ENCODE results near the gene GCNT1. TPM values are rescaled to one million over a fixed set of nuclear protein-coding genes. Genes with fewer than 3 reads are reported as not detected.

GCNT1 gene
- total and polyA plus RNA-seq, 9 donors: 0.90 to 5.9 (median 3.0) TPM

GRCh38 chr9:76441551-76442322 is 17.2 kb upstream of the GCNT1 start:
- no peaks in the 10 kb centered on the region for H3K27me3 ChIP-seq
- no peaks in the 10 kb centered on the region for H3K36me3 ChIP-seq
- no peak for TF ChIP-seq POLR2A (IDR thresholded peaks at IDR 0.05)
- no peak for TF ChIP-seq CTCF (IDR thresholded peaks at IDR 0.05)
- no peak for TF ChIP-seq EP300 (IDR thresholded peaks at IDR 0.05)
- no peaks in the 10 kb centered on the region for H3K4me1 ChIP-seq (ENCODE audit: insufficient read depth)
- H3K4me3 ChIP-seq: no peak overlapping the region
- H3K27ac ChIP-seq: no peak overlapping the region
- WGBS, 3 donors: 88 to 90% (median 90%) methylated on average over 10 of the region's 10 CpGs
- intact Hi-C loops (cut with DNase I): loop anchor here in 2 of 4 donors (10.0 kb wide), 1 partner anchor 263 kb away; no protein-coding TSS in a partner anchor
- DNase-seq: no peak
- H3K9me3 ChIP-seq: peaks cover 0 to 3% of the 10 kb centered on the region in 2 donors

GRCh38 chr9:76443887-76444286 is 15.1 kb upstream of the GCNT1 start:
- 76 to 82% (median 76%) methylated on average over 3 of the region's 3 CpGs for WGBS, 3 donors
- Histone ChIP-seq H3K4me1 (ENCODE audit: insufficient read depth) (no peaks in the 10 kb centered on the region), H3K27ac (no peak overlapping the region), H3K36me3 (no peaks in the 10 kb centered on the region), H3K9me3 (peaks cover 0 to 3% of the 10 kb centered on the region in 2 donors), H3K27me3 (no peaks in the 10 kb centered on the region), H3K4me3 (no peak overlapping the region)
- intact Hi-C loops (cut with DNase I): loop anchor here in 2 of 4 donors (10.0 kb wide), 1 partner anchor 261 kb away; no protein-coding TSS in a partner anchor
- no peak for DNase-seq
- no peak for TF ChIP-seq EP300 (IDR thresholded peaks at IDR 0.05)
- no peak for TF ChIP-seq POLR2A (IDR thresholded peaks at IDR 0.05)
- TF ChIP-seq CTCF (IDR thresholded peaks at IDR 0.05): no peak

- Histone ChIP-seq H3K27me3 (no peaks in the 10 kb centered on the region), H3K4me3 (no peak overlapping the region), H3K4me1 (ENCODE audit: insufficient read depth) (no peaks in the 10 kb centered on the region), H3K9me3 (peaks cover 0 to 3% of the 10 kb centered on the region in 2 donors), H3K36me3 (no peaks in the 10 kb centered on the region), H3K27ac (no peak overlapping the region)
- TF ChIP-seq POLR2A (IDR thresholded peaks at IDR 0.05) (no peak), EP300 (IDR thresholded peaks at IDR 0.05) (no peak)
- intact Hi-C loops (cut with DNase I): loop anchor here in 2 of 4 donors (10.0 kb wide), 1 partner anchor 260 kb away; no protein-coding TSS in a partner anchor
- no peak for DNase-seq
- WGBS, 3 donors: 72 to 74% (median 73%) methylated on average over 5 of the region's 5 CpGs
These were observed 14.6 kb upstream of the GCNT1 start for GRCh38 chr9:76444322-76444929.

GRCh38 chr9:76445976-76446375 is 13.0 kb upstream of the GCNT1 start:
- no peaks in the 10 kb centered on the region for H3K36me3 ChIP-seq
- H3K27ac ChIP-seq: no peak overlapping the region
- peaks cover 0 to 3% of the 10 kb centered on the region in 2 donors for H3K9me3 ChIP-seq
- H3K27me3 ChIP-seq: no peaks in the 10 kb centered on the region
- DNase-seq: no peak
- no peak overlapping the region for H3K4me3 ChIP-seq
- intact Hi-C loops (cut with DNase I): loop anchor here in 3 of 4 donors (5.0 to 10.0 kb wide), 2 partner anchors 256 to 259 kb away; no protein-coding TSS in a partner anchor
- TF ChIP-seq CTCF (IDR thresholded peaks at IDR 0.05) (no peak), EP300 (IDR thresholded peaks at IDR 0.05) (no peak), POLR2A (IDR thresholded peaks at IDR 0.05) (no peak)
- H3K4me1 ChIP-seq (ENCODE audit: insufficient read depth): no peaks in the 10 kb centered on the region

Measured in ovary (tissue), 9 donors.